ENCODE results near the gene SAMD4B.

SAMD4B gene

GRCh38 chr19:39356647-39357046 is 14.4 kb downstream of the SAMD4B start:
- peaks cover 76% of the 10 kb centered on the region for H3K36me3 ChIP-seq (ENCODE audit: insufficient read depth, low read length)
- H3K9me3 ChIP-seq (ENCODE audit: low read length) = no peaks in the 10 kb centered on the region
- no peak overlapping the region for H3K9ac ChIP-seq (ENCODE audit: low read length)
- H3K27ac ChIP-seq (ENCODE audit: low read depth, low read length) = no peak overlapping the region
- H3K27me3 ChIP-seq (ENCODE audit: control insufficient read depth in 1 of 2, insufficient read depth in 2 of 2, low read length in 2 of 2) = no peaks in the 10 kb centered on the region
- H3K4me1 ChIP-seq (ENCODE audit: insufficient read depth, low read length) = peaks cover 7% of the 10 kb centered on the region
- no peak overlapping the region for H3K4me3 ChIP-seq (ENCODE audit: low read depth in 1 of 2, low read length in 2 of 2)

GRCh38 chr19:39359026-39359425 is 16.8 kb downstream of the SAMD4B start:
- Histone ChIP-seq H3K36me3 (ENCODE audit: insufficient read depth, low read length) (peaks cover 88% of the 10 kb centered on the region), H3K4me3 (ENCODE audit: low read depth in 1 of 2, low read length in 2 of 2) (no peak overlapping the region), H3K9me3 (ENCODE audit: low read length) (no peaks in the 10 kb centered on the region), H3K27me3 (ENCODE audit: control insufficient read depth in 1 of 2, insufficient read depth in 2 of 2, low read length in 2 of 2) (no peaks in the 10 kb centered on the region), H3K9ac (ENCODE audit: low read length) (no peak overlapping the region), H3K27ac (ENCODE audit: low read depth, low read length) (no peak overlapping the region), H3K4me1 (ENCODE audit: insufficient read depth, low read length) (peaks cover 24% of the 10 kb centered on the region)

GRCh38 chr19:39360599-39360998 is 18.4 kb downstream of the SAMD4B start:
- H3K27ac ChIP-seq (ENCODE audit: low read depth, low read length) = no peak overlapping the region
- H3K4me1 ChIP-seq (ENCODE audit: insufficient read depth, low read length) = peaks cover 31% of the 10 kb centered on the region
- H3K36me3 ChIP-seq (ENCODE audit: insufficient read depth, low read length) = peaks cover 79% of the 10 kb centered on the region
- H3K9ac ChIP-seq (ENCODE audit: low read length) = no peak overlapping the region
- no peak overlapping the region for H3K4me3 ChIP-seq (ENCODE audit: low read depth in 1 of 2, low read length in 2 of 2)
- no peaks in the 10 kb centered on the region for H3K27me3 ChIP-seq (ENCODE audit: control insufficient read depth in 1 of 2, insufficient read depth in 2 of 2, low read length in 2 of 2)
- H3K9me3 ChIP-seq (ENCODE audit: low read length) = no peaks in the 10 kb centered on the region

GRCh38 chr19:39362682-39363657 is 20.7 kb downstream of the SAMD4B start:
- Histone ChIP-seq H3K36me3 (ENCODE audit: insufficient read depth, low read length) (peaks cover 61% of the 10 kb centered on the region), H3K9ac (ENCODE audit: low read length) (no peak overlapping the region), H3K27me3 (ENCODE audit: control insufficient read depth in 1 of 2, insufficient read depth in 2 of 2, low read length in 2 of 2) (no peaks in the 10 kb centered on the region), H3K9me3 (ENCODE audit: low read length) (no peaks in the 10 kb centered on the region), H3K4me3 (ENCODE audit: low read depth in 1 of 2, low read length in 2 of 2) (no peak overlapping the region), H3K27ac (ENCODE audit: low read depth, low read length) (no peak overlapping the region), H3K4me1 (ENCODE audit: insufficient read depth, low read length) (peaks cover 31% of the 10 kb centered on the region)

- H3K27me3 ChIP-seq (ENCODE audit: control insufficient read depth in 1 of 2, insufficient read depth in 2 of 2, low read length in 2 of 2) = no peaks in the 10 kb centered on the region
- H3K27ac ChIP-seq (ENCODE audit: low read depth, low read length) = no peak overlapping the region
- no peaks in the 10 kb centered on the region for H3K9me3 ChIP-seq (ENCODE audit: low read length)
- H3K36me3 ChIP-seq (ENCODE audit: insufficient read depth, low read length) = peaks cover 62% of the 10 kb centered on the region
- peak overlapping the region in 1 of 2 donors; percentile 7 for H3K4me3 ChIP-seq (ENCODE audit: low read depth in 1 of 2, low read length in 2 of 2)
- peaks cover 31% of the 10 kb centered on the region for H3K4me1 ChIP-seq (ENCODE audit: insufficient read depth, low read length)
- no peak overlapping the region for H3K9ac ChIP-seq (ENCODE audit: low read length)
Observed at GRCh38 chr19:39363901-39364457, 21.8 kb downstream of the SAMD4B start.

- Histone ChIP-seq H3K27ac (ENCODE audit: low read depth, low read length) (no peak overlapping the region), H3K9ac (ENCODE audit: low read length) (no peak overlapping the region), H3K4me3 (ENCODE audit: low read depth in 1 of 2, low read length in 2 of 2) (no peak overlapping the region), H3K36me3 (ENCODE audit: insufficient read depth, low read length) (peaks cover 66% of the 10 kb centered on the region), H3K27me3 (ENCODE audit: control insufficient read depth in 1 of 2, insufficient read depth in 2 of 2, low read length in 2 of 2) (no peaks in the 10 kb centered on the region), H3K4me1 (ENCODE audit: insufficient read depth, low read length) (peaks cover 32% of the 10 kb centered on the region), H3K9me3 (ENCODE audit: low read length) (no peaks in the 10 kb centered on the region)
Observed at GRCh38 chr19:39365531-39365930, 23.3 kb downstream of the SAMD4B start.

- Histone ChIP-seq H3K4me1 (ENCODE audit: insufficient read depth, low read length) (peaks cover 30% of the 10 kb centered on the region), H3K36me3 (ENCODE audit: insufficient read depth, low read length) (peaks cover 45% of the 10 kb centered on the region), H3K9ac (ENCODE audit: low read length) (no peak overlapping the region), H3K27ac (ENCODE audit: low read depth, low read length) (no peak overlapping the region), H3K27me3 (ENCODE audit: control insufficient read depth in 1 of 2, insufficient read depth in 2 of 2, low read length in 2 of 2) (no peaks in the 10 kb centered on the region), H3K9me3 (ENCODE audit: low read length) (no peaks in the 10 kb centered on the region), H3K4me3 (ENCODE audit: low read depth in 1 of 2, low read length in 2 of 2) (no peak overlapping the region)
Observed at GRCh38 chr19:39369200-39369599, 27.0 kb downstream of the SAMD4B start.

GRCh38 chr19:39370735-39371134 is 28.5 kb downstream of the SAMD4B start:
- Histone ChIP-seq H3K4me3 (ENCODE audit: low read depth in 1 of 2, low read length in 2 of 2) (no peak overlapping the region), H3K4me1 (ENCODE audit: insufficient read depth, low read length) (peaks cover 24% of the 10 kb centered on the region), H3K9ac (ENCODE audit: low read length) (no peak overlapping the region), H3K9me3 (ENCODE audit: low read length) (no peaks in the 10 kb centered on the region), H3K36me3 (ENCODE audit: insufficient read depth, low read length) (peaks cover 51% of the 10 kb centered on the region), H3K27me3 (ENCODE audit: control insufficient read depth in 1 of 2, insufficient read depth in 2 of 2, low read length in 2 of 2) (no peaks in the 10 kb centered on the region), H3K27ac (ENCODE audit: low read depth, low read length) (no peak overlapping the region)

GRCh38 chr19:39372047-39372802 is 30.0 kb downstream of the SAMD4B start:
- Histone ChIP-seq H3K9ac (ENCODE audit: low read length) (peak overlapping the region; percentile 27), H3K27ac (ENCODE audit: low read depth, low read length) (peak overlapping the region; percentile 94), H3K4me3 (ENCODE audit: low read depth in 1 of 2, low read length in 2 of 2) (peak overlapping the region in 1 of 2 donors; percentile 12), H3K4me1 (ENCODE audit: insufficient read depth, low read length) (peaks cover 24% of the 10 kb centered on the region), H3K36me3 (ENCODE audit: insufficient read depth, low read length) (peaks cover 61% of the 10 kb centered on the region), H3K9me3 (ENCODE audit: low read length) (no peaks in the 10 kb centered on the region), H3K27me3 (ENCODE audit: control insufficient read depth in 1 of 2, insufficient read depth in 2 of 2, low read length in 2 of 2) (no peaks in the 10 kb centered on the region)

- H3K36me3 ChIP-seq (ENCODE audit: insufficient read depth, low read length) = peaks cover 67% of the 10 kb centered on the region
- H3K4me1 ChIP-seq (ENCODE audit: insufficient read depth, low read length) = peaks cover 24% of the 10 kb centered on the region
- H3K9ac ChIP-seq (ENCODE audit: low read length) = peak overlapping the region; percentile 27
- no peaks in the 10 kb centered on the region for H3K9me3 ChIP-seq (ENCODE audit: low read length)
- H3K4me3 ChIP-seq (ENCODE audit: low read depth in 1 of 2, low read length in 2 of 2) = peak overlapping the region in 1 of 2 donors; percentile 12
- peak overlapping the region; percentile 94 for H3K27ac ChIP-seq (ENCODE audit: low read depth, low read length)
- no peaks in the 10 kb centered on the region for H3K27me3 ChIP-seq (ENCODE audit: control insufficient read depth in 1 of 2, insufficient read depth in 2 of 2, low read length in 2 of 2)
Observed at GRCh38 chr19:39372941-39373340, 30.7 kb downstream of the SAMD4B start.

GRCh38 chr19:39375929-39376328 is 33.7 kb downstream of the SAMD4B start:
- peaks cover 18% of the 10 kb centered on the region for H3K4me1 ChIP-seq (ENCODE audit: insufficient read depth, low read length)
- no peaks in the 10 kb centered on the region for H3K27me3 ChIP-seq (ENCODE audit: control insufficient read depth in 1 of 2, insufficient read depth in 2 of 2, low read length in 2 of 2)
- H3K9ac ChIP-seq (ENCODE audit: low read length) = no peak overlapping the region
- no peak overlapping the region for H3K4me3 ChIP-seq (ENCODE audit: low read depth in 1 of 2, low read length in 2 of 2)
- H3K27ac ChIP-seq (ENCODE audit: low read depth, low read length) = no peak overlapping the region
- H3K9me3 ChIP-seq (ENCODE audit: low read length) = no peaks in the 10 kb centered on the region
- H3K36me3 ChIP-seq (ENCODE audit: insufficient read depth, low read length) = peaks cover 67% of the 10 kb centered on the region
